ENCODE results near the gene GALNT18.

DNA sequence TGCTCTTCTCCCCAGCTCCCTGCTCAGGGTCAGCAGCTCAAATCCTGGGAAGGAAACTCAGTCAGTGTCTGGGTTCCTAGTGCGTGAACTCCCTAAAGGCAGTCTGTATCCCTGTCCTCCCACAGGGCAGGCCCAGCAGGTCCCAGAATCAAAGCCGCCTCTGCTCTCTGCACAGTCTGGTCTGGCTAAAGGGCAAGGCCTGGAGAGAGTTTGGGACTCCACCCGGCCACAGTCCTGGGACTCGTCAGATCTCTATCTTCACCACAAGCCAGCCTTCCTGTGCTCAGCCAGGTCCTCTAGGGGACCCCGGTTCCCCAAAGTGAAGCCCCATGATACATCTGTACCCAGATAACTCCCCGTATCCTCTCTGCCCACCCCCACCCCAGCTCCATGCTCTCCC, 212.6 kb downstream of the GALNT18 start:
- TF ChIP-seq, protein P1, sequence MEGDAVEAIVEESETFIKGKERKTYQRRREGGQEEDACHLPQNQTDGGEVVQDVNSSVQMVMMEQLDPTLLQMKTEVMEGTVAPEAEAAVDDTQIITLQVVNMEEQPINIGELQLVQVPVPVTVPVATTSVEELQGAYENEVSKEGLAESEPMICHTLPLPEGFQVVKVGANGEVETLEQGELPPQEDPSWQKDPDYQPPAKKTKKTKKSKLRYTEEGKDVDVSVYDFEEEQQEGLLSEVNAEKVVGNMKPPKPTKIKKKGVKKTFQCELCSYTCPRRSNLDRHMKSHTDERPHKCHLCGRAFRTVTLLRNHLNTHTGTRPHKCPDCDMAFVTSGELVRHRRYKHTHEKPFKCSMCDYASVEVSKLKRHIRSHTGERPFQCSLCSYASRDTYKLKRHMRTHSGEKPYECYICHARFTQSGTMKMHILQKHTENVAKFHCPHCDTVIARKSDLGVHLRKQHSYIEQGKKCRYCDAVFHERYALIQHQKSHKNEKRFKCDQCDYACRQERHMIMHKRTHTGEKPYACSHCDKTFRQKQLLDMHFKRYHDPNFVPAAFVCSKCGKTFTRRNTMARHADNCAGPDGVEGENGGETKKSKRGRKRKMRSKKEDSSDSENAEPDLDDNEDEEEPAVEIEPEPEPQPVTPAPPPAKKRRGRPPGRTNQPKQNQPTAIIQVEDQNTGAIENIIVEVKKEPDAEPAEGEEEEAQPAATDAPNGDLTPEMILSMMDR (IDR thresholded peaks at IDR 0.05) = no peak
- TF ChIP-seq POLR2A (IDR thresholded peaks at IDR 0.05) = no peak
